ENCODE measurements around the gene ITGA8.

Gene ITGA8

DNA sequence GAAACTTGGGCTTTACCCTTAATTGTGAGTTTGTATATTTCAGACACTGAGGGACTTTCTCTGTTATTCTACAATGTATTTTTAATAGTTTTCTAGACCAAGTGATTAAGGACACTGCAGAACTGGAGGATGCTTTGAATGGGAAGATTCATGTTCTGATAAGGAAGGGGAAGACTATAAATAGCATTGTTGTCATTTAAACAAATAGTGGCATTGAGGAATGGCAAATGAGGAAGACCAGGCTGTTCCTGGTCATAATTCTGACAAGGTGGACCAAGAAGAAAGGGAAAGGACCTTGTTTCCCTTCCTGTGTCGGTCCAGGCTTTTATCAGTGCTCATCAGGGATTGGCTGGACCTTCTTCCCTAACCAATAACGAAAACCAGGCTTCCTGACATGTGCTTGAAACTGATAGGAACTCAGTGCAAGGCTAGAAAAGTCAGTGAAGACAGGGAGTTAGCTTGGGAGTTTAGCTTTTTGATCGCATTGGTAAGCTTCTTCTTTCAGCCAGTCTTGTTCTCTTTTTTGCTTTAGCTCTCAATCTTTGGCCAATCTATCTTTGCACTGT is 116.2 kb downstream of the ITGA8 start:
- no peak for DNase-seq (ENCODE audit: low read depth)
- H3K4me3 ChIP-seq (ENCODE audit: low read length), result no peak overlapping the region
- TF ChIP-seq, protein P1, sequence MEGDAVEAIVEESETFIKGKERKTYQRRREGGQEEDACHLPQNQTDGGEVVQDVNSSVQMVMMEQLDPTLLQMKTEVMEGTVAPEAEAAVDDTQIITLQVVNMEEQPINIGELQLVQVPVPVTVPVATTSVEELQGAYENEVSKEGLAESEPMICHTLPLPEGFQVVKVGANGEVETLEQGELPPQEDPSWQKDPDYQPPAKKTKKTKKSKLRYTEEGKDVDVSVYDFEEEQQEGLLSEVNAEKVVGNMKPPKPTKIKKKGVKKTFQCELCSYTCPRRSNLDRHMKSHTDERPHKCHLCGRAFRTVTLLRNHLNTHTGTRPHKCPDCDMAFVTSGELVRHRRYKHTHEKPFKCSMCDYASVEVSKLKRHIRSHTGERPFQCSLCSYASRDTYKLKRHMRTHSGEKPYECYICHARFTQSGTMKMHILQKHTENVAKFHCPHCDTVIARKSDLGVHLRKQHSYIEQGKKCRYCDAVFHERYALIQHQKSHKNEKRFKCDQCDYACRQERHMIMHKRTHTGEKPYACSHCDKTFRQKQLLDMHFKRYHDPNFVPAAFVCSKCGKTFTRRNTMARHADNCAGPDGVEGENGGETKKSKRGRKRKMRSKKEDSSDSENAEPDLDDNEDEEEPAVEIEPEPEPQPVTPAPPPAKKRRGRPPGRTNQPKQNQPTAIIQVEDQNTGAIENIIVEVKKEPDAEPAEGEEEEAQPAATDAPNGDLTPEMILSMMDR (conservative IDR thresholded peaks at IDR 0.05; ENCODE audit: low read length), result no peak

DNA sequence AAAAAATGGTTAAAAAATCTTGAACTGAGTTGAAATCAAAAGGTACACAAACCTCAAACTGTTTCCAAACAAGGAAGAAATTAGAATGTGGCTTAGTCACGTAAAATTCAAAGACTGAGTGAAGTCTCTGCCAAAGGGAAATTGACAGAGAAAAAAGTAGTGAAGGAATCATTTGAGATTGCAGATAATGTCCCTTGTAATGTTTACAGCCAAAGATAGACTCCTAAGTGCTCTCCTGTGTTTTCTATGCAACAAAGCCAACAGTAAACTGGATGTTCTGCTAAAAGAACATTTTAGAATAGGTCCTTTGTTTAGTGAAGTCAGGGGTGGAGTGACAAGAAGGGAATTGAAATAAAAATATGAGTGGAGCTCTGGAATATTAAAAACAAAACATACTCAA is 117.9 kb downstream of the ITGA8 start:
- no peak overlapping the region for H3K4me3 ChIP-seq (ENCODE audit: low read length)
- TF ChIP-seq, protein P1 (conservative IDR thresholded peaks at IDR 0.05; ENCODE audit: low read length), result no peak
- no peak for DNase-seq (ENCODE audit: low read depth)

DNA sequence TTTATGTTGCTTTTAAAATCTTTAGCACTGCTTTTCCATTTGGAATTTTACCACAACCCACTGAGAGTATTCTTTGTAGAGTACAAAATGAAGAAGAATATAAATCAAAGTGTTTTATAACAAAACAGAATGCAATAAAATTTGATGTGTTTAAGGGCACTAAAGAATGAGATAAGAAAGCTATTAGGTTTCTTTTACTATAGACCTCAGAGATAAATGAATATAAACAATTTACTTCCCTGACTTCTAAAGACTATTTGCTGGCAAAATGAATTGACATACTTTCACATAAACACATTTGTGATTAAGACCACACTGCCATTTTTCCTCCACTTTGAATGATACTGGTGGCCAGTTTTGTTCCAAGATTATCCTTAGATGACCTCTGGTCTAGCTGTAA is 124.5 kb downstream of the ITGA8 start:
- no peak overlapping the region for H3K4me3 ChIP-seq (ENCODE audit: low read length)
- TF ChIP-seq, protein P1 (conservative IDR thresholded peaks at IDR 0.05; ENCODE audit: low read length), result no peak
- no peak for DNase-seq (ENCODE audit: low read depth)

DNA sequence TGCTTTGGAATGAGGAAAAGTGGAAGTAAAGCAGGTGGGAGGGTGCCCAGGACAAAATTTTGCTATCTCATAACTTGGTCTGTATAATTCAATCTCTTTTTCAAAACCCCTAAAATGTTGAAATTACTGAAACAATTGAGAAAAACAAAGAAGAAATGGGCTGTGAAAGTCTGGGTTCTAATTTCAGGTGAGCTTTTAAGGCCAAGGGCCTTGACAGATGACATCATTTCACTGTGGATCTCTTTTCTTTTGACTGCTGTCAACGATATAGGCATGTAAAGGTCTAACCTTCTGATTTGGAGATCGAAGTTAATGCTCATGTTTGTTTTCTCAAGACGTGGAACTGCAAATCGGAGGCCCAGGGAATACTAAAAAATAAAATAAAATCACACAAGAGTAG is 127.8 kb downstream of the ITGA8 start:
- TF ChIP-seq, protein P1 (conservative IDR thresholded peaks at IDR 0.05; ENCODE audit: low read length), result no peak
- DNase-seq (ENCODE audit: low read depth), result no peak
- H3K4me3 ChIP-seq (ENCODE audit: low read length), result no peak overlapping the region

DNA sequence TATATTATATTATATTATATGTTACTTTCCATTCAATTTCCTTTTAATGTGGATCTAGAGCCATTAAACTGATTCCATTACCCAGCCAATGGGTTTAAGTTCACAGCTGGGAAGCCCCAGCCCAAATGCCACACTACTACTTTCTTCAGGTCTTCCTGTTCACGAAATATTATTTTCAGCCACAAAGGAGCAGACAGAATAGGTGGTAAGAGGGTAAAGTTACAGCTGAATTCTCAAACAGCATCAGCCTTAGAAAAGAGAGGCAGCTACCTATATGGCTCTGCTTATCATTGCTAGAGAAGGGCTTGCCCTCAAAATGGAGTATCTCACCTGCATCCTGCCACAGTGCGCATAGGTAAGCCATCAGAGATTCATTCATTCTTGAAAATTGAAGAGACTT is 128.3 kb downstream of the ITGA8 start:
- TF ChIP-seq, protein P1 (conservative IDR thresholded peaks at IDR 0.05; ENCODE audit: low read length), result no peak
- DNase-seq (ENCODE audit: low read depth), result no peak
- no peak overlapping the region for H3K4me3 ChIP-seq (ENCODE audit: low read length)

DNA sequence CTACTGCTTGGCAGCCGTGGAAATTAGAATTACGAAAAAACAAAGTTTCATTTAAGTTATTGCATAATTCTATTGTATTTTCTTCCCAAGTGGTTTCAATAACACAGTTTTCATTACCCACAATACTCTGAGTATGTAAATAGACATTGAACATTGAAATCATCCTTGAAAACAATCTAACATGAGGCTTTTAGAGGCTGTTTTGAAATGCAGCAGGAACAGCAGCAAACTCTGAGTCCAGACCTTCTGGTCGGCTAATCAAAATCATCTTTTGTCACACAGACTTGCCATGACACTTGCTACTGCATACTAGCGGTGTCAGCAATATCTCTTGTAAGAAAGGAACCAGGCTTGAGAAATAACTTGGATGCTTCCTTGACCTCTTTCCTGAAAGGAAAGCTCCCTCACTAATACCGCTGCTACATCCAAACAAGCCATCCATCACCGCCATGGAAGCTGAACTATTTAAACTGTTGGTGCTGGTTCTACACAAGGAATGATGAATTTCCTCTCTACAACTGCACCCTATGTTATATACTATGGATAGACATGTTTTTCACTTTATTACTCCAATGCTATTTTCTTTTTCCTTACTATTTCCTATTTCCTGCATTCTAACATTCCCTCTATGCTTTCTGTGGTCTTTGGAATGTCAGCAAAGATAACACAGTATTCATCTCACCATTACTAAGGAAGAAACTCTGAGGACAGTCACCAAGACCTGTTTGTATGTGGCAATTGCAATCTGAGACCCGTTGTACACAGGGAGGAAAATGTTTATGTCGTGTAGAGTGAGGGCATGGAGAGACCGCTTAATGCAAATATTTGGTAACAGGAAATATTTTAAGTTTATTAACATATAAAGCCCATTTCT is 130.8 kb downstream of the ITGA8 start:
- peak; percentile 58 for DNase-seq (ENCODE audit: low read depth)
- TF ChIP-seq, protein P1 (conservative IDR thresholded peaks at IDR 0.05; ENCODE audit: low read length), result no peak
- H3K4me3 ChIP-seq (ENCODE audit: low read length), result peak overlapping the region; percentile 4; the same call in 1 of the 2 replicates

DNA sequence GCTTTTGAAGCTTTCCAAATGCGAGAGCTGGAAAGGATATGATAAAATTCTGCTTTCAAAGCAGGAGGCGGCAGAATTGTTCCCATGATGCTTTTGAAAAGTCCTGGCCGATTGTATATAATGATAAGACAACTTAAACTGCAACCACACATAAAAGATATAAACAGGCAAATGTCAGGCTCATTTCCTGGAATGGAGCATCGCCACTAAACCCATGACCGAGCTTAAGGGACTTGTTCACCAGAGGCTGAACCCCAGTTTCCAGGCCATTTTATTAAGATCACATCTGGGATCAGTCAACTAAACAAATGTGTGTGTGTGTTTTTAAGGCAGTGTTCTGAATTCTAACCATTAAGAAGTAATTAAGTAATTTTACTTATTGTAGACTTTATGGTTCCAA is 131.6 kb downstream of the ITGA8 start:
- TF ChIP-seq, protein P1 (conservative IDR thresholded peaks at IDR 0.05; ENCODE audit: low read length), result no peak
- no peak for DNase-seq (ENCODE audit: low read depth)
- H3K4me3 ChIP-seq (ENCODE audit: low read length), result no peak overlapping the region
